WERI-Rb-1 (cell line): Measurements from ENCODE around the gene IL18R1.

Experiments used
- DNase-seq: peaks from one replicate; pipeline ENCODE4 v3.0.0-alpha.2; 2020
- H3K27ac ChIP-seq: fragments of 250-450 bp; sonication (Bioruptor Pico); 2 replicates; pipeline ENCODE4 v1.5.1; 2020; ENCODE audit warnings: mild to moderate bottlenecking, moderate library complexity
- H3K27me3 ChIP-seq: fragments of 250-450 bp; sonication (Bioruptor Pico); 2 replicates; pipeline ENCODE4 v1.5.1; 2021; ENCODE audit warnings: mild to moderate bottlenecking, low read depth, moderate library complexity; ENCODE audit not compliant: insufficient read depth, severe bottlenecking
- H3K36me3 ChIP-seq: fragments of 250-450 bp; sonication (Bioruptor Pico); 2 replicates; pipeline ENCODE4 v1.5.1; 2020; ENCODE audit warnings: mild to moderate bottlenecking, moderate library complexity
- H3K4me3 ChIP-seq: 2 replicates; pipeline ENCODE4 v1.5.1; 2011; ENCODE audit warnings: low read depth, mild to moderate bottlenecking, control low read depth, low read length
- H3K9me3 ChIP-seq: fragments of 250-450 bp; sonication (Bioruptor Pico); 2 replicates; pipeline ENCODE4 v1.5.1; 2021; ENCODE audit warnings: mild to moderate bottlenecking, moderate library complexity; ENCODE audit not compliant: severe bottlenecking
- CTCF ChIP-seq: IDR thresholded peaks from 2 replicates; pipeline ENCODE4 v1.5.1; 2011; ENCODE audit warnings: low read depth, mild to moderate bottlenecking, control low read depth, inconsistent platforms, low read length

Gene IL18R1

GRCh38 chr2:102331311-102331980 lies 24.1 kb upstream of the IL18R1 start:
- no peak for DNase-seq

GRCh38 chr2:102334486-102334885 lies 21.1 kb upstream of the IL18R1 start:
- Histone ChIP-seq H3K36me3 (no peaks in the 10 kb centered on the region), H3K4me3 (no peak overlapping the region), H3K27me3 (peaks cover 40% of the 10 kb centered on the region), H3K27ac (no peak overlapping the region), H3K9me3 (no peaks in the 10 kb centered on the region)
- no peak for DNase-seq
- no peak for TF ChIP-seq CTCF

More at GRCh38 chr2:102331311-102331980, 24.1 kb upstream of the IL18R1 start:
- Histone ChIP-seq H3K4me3 (no peak overlapping the region), H3K27me3 (peaks cover 21% of the 10 kb centered on the region), H3K36me3 (no peaks in the 10 kb centered on the region), H3K9me3 (no peaks in the 10 kb centered on the region), H3K27ac (no peak overlapping the region)
- no peak for TF ChIP-seq CTCF

GRCh38 chr2:102335871-102336366 lies 19.7 kb upstream of the IL18R1 start:
- no peak for TF ChIP-seq CTCF
- Histone ChIP-seq H3K27me3 (peaks cover 53% of the 10 kb centered on the region), H3K36me3 (no peaks in the 10 kb centered on the region), H3K9me3 (no peaks in the 10 kb centered on the region), H3K4me3 (no peak overlapping the region), H3K27ac (no peak overlapping the region)
- no peak for DNase-seq

GRCh38 chr2:102336502-102336945 lies 19.1 kb upstream of the IL18R1 start:
- no peak for TF ChIP-seq CTCF
- Histone ChIP-seq H3K9me3 (no peaks in the 10 kb centered on the region), H3K36me3 (no peaks in the 10 kb centered on the region), H3K27me3 (peaks cover 59% of the 10 kb centered on the region), H3K27ac (no peak overlapping the region), H3K4me3 (no peak overlapping the region)
- no peak for DNase-seq

- DNase-seq: no peak
- Histone ChIP-seq H3K27ac (no peak overlapping the region), H3K4me3 (no peak overlapping the region), H3K36me3 (no peaks in the 10 kb centered on the region), H3K27me3 (peaks cover 58% of the 10 kb centered on the region), H3K9me3 (no peaks in the 10 kb centered on the region)
- TF ChIP-seq CTCF: no peak
These were observed 18.6 kb upstream of the IL18R1 start for GRCh38 chr2:102337012-102337411.
